BJ (cell line): Measurements from ENCODE around the gene ERC1. TPM values are rescaled to one million over a fixed set of nuclear protein-coding genes. Genes with fewer than 3 reads are reported as not detected.

Experiments used
- CTCF ChIA-PET: fragments of 350-600 bp; formaldehyde crosslinking; extraction: SDS; loops from one replicate; lab custom pipeline; 2021; ENCODE audit warnings: antibody characterized with exemption, inconsistent platforms; lab: Yijun Ruan, JAX
- POLR2A ChIA-PET: fragments of 300-600 bp; sonication (Branson Sonifier 250); formaldehyde crosslinking; extraction: SDS; loops from one replicate; lab custom pipeline; 2021; ENCODE audit warnings: antibody characterized with exemption; lab: Charles Lee
- DNase-seq: peaks from one replicate; pipeline ENCODE4 v3.0.0-alpha.2; 2011; ENCODE audit warnings: low read depth
- H3K27me3 ChIP-seq: 2 replicates; pipeline ENCODE4 v1.6.0; 2011; ENCODE audit warnings: low read length; ENCODE audit not compliant: control insufficient read depth, insufficient read depth
- H3K36me3 ChIP-seq: 2 replicates; pipeline ENCODE4 v1.5.1; 2011; ENCODE audit warnings: low read length; ENCODE audit not compliant: control insufficient read depth, insufficient read depth
- H3K4me3 ChIP-seq: 2 replicates; pipeline ENCODE4 v1.5.1; 2011; ENCODE audit warnings: low read depth, mild to moderate bottlenecking, control low read depth, low read length
- CTCF ChIP-seq: IDR thresholded peaks from 2 replicates; pipeline ENCODE4 v1.5.1; 2011; ENCODE audit warnings: low read depth, mild to moderate bottlenecking, control low read depth, inconsistent platforms, low read length, moderate library complexity; ENCODE audit not compliant: insufficient read depth
- polyA plus RNA-seq: library from polyadenylated mRNA; depleted of rRNA; stranded (reverse); fragments of >200 nt; gene quantifications from 2 replicates; pipeline ENCODE4 v1.2.3, GENCODE V29; 2011

ERC1 gene
- polyA plus RNA-seq, 1 experiment = 14.5 TPM

GRCh38 chr12:1147821-1148220 lies 156.8 kb downstream of the ERC1 start:
- Histone ChIP-seq H3K4me3 (no peak overlapping the region), H3K27me3 (no peaks in the 10 kb centered on the region), H3K36me3 (no peaks in the 10 kb centered on the region)
- POLR2A ChIA-PET = no interaction called here
- no peak for TF ChIP-seq CTCF
- CTCF ChIA-PET = interaction anchor here (0.6 kb wide), 1 partner anchor 436 kb away, joined by 3 read pairs; no protein-coding TSS in a partner anchor
- DNase-seq = no peak

- Histone ChIP-seq H3K36me3 (peaks cover 1% of the 10 kb centered on the region), H3K27me3 (no peaks in the 10 kb centered on the region), H3K4me3 (no peak overlapping the region)
- ChIA-PET POLR2A (no interaction called here), CTCF (no interaction called here)
- DNase-seq = no peak
- TF ChIP-seq CTCF = no peak
These were observed 166.0 kb downstream of the ERC1 start for GRCh38 chr12:1157046-1157445.

- no peak for DNase-seq
- POLR2A ChIA-PET = no interaction called here
- no peak for TF ChIP-seq CTCF
These were observed 170.2 kb downstream of the ERC1 start for GRCh38 chr12:1161197-1161596.

GRCh38 chr12:1162081-1162760 lies 171.2 kb downstream of the ERC1 start:
- Histone ChIP-seq H3K36me3 (peaks cover 1% of the 10 kb centered on the region; the same call in 1 of the 2 replicates), H3K4me3 (no peak overlapping the region), H3K27me3 (no peaks in the 10 kb centered on the region)
- ChIA-PET CTCF (no interaction called here), POLR2A (no interaction called here)
- TF ChIP-seq CTCF = no peak
- no peak for DNase-seq

More at GRCh38 chr12:1161197-1161596, 170.2 kb downstream of the ERC1 start:
- Histone ChIP-seq H3K27me3 (no peaks in the 10 kb centered on the region), H3K4me3 (no peak overlapping the region), H3K36me3 (peaks cover 1% of the 10 kb centered on the region)
- CTCF ChIA-PET = no interaction called here

- Histone ChIP-seq H3K4me3 (no peak overlapping the region), H3K27me3 (no peaks in the 10 kb centered on the region), H3K36me3 (no peaks in the 10 kb centered on the region)
- TF ChIP-seq CTCF = no peak
- POLR2A ChIA-PET = no interaction called here
- no peak for DNase-seq
- CTCF ChIA-PET = no interaction called here
These were observed 176.8 kb downstream of the ERC1 start for GRCh38 chr12:1167784-1168183.
